NOMO-1 treated with DMSO at 0.1 percent for 48 hours (cell line): ENCODE data around the gene CLMN.
"Not testable (repeated sequence)": the region's sequence is repeated elsewhere in the genome, so short reads cannot be mapped to it uniquely, and the experiment has no call there.

Source experiments
- DNase-seq: peaks from one replicate; lab custom pipeline; 2025; ENCODE audit not compliant: unreplicated experiment; lab: John Stamatoyannopoulos, UW

Gene CLMN

DNA sequence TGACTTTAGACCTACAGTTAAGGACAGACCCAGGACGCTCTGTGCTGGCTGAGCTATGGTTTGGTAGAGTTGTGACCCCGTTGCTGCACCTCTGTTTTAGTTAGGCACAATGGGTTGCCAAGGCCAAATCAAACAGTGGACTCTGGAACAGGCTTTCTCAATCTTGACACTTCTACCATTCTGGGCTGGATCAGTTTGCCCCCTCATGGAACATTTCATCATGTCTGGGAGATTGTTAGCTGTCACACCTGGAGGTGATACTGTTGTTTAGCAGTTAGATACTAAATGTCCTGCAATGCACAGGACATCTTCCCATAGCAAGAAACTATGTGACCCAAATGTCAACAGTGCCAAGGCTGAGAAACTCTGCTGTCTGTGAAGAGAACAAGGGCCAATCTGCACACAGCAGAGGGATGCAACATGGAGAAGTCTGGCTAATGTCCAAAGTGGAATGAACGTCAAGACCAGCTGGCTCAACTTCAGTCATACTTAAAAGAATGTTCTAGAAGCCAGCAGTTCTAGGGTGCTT lies 96.8 kb downstream of the CLMN start:
- no peak for DNase-seq

DNA sequence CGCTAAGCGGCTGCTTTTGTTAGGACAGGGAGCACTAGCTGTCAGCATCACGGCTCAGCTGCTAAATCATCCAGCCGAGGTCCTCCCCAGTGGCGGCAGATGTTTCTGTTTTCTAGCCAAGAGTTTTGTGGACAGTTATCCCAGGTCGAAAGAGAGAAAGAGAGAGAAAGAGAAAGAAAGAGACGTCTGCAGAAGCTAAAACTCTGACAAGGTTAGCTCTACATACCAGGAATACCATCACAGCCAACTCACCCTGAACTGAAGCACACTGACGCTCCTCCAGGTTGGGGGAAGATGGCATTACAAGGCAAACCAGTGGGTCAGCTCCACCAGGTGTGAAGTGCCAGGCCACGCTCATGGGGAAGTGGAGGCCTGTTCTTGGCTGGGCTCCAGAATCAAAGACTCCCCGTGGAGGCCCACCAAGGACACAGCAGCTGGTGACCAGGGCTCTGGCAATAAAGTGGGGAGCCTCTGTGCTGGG lies 97.5 kb downstream of the CLMN start:
- no peak for DNase-seq

DNA sequence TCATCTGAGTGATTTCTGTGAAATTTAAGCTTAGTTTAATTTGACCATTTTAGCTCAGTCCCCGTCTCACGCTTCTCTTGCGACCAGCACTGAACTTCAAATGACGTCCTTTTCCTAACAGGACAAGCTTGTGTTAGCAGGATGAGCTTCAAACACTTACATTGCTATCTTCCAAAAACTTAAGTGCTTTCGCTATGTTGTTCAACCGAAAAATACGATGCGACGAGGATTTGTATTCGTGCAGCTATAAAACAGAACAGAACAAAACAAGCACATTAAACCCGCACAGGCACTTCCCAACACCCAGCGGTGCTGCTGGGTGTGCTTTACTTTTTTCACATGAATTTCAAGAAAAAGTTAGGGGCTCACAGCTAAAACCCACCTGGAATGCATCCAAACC lies 98.2 kb downstream of the CLMN start:
- no peak for DNase-seq

DNA sequence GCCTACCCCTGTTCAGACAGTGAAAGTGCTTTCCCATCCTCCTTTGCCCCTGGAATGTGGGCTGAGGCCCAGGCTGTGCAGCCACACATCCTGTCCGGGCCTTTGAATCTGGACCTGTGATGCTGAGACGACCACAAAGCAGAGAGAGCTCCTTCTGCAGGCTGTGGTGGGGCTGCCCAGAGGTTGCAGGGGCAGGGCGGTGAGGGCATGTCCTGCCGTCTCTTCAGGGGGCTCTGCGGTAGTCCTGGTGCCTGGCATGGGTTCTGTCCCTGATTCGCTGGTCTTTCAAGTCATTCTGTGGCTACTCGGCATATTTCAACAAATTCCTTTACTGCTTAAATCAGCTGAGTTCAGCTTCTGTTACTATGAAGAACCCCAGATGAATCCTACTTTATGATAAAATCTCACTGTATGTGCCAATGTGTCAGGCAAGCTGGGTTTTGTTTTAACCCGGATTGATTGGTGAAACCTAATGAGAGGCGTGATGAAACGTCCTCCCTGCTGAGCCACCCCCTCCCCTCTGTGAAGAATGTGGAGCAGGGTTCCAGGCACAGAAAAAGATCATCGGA lies 99.0 kb downstream of the CLMN start:
- no peak for DNase-seq

DNA sequence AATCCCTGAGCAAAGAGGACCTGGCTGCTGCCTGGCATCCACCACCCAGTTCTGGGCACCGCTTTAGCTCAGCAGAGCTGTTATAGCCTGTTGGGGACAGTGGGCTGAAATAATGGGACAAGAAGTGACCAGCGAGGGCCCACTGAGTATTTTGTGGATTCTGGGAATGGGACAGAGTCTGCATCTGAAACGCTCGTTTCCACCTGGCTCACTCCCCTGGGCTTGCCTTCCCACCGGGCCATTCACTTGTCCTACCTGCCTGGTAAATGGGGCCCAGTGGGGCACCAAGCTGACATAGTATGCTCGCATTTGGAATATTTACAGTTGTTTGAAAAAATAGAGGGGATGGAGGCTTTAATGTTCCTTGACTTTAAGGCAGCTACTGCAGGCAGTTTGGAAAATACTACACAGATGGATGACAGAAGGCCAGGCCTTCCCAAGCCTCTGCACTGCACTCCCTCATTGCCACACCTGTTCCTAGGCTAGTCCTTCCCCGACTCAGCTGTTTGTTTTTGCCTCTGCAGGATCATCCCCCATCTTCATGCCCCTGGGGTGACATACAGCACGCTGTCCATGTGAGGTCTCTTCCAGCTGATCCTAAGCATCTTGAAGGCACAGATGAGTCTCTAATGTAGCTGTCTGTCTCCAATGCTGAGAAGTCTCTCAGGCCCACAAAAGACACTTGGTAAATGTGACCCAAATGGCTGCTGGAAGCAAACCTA lies 101.1 kb downstream of the CLMN start:
- no peak for DNase-seq

DNA sequence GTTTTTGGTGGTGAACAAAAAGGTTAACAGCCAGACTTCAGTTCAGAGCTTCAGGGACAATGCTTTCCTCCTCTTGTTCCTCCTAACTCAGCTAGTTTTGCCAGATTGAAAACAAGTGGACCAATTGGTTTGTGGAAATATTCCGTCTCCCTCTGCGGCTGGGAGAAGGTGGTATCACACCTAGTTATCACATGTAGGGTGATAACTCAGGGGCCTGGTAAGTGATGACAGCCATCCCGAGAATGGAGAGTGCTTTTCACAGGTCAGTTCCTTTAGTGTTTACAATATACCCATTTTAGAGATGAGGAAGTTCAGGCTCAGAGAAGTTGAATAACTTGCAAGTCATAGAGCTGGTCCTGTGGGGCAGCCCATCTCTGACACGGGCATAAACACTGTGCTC lies 101.7 kb downstream of the CLMN start:
- DNase-seq: no peak

DNA sequence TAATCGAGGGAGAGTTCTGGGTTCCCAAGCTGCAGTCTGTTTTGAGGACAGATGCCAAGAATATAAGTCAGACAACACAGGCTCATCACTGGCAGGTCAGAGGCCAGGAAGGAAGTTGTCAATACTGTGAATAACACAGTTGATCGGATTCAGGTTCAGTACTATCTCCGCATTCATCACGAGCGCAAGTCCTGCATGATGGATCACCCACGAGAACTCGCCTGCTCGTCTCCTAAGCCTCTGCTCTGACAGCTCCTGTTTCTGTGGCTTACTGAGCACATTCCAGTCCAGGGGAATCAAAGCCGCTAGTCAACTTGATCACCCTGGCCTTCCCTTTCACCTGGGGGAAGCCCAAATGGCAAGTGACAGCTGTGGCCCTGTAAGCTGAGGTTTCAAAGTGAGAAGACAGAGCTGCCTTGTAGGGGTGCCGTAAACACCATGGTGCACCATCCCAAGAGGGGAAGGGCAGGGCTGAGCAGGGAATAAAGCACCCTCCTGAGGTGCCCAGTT lies 102.3 kb downstream of the CLMN start:
- no peak for DNase-seq

DNA sequence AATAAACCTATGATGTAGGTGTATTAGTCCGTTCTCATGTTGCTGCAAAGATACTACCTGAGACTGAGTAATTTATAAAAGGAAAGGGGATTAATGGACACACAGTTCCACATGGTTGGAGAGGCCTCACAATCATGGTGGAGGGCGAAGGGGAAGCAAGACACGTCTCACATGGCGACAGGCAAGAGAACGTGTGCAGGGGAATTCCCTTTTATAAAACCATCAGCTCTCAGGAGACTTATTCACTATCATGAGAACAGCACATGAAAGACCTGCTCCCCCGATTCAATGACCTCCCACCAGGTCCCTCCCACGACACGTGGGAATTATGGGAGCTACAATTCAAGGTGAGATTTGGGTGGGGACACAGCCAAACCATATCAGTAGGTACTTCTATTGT lies 103.7 kb downstream of the CLMN start:
- no peak for DNase-seq

DNA sequence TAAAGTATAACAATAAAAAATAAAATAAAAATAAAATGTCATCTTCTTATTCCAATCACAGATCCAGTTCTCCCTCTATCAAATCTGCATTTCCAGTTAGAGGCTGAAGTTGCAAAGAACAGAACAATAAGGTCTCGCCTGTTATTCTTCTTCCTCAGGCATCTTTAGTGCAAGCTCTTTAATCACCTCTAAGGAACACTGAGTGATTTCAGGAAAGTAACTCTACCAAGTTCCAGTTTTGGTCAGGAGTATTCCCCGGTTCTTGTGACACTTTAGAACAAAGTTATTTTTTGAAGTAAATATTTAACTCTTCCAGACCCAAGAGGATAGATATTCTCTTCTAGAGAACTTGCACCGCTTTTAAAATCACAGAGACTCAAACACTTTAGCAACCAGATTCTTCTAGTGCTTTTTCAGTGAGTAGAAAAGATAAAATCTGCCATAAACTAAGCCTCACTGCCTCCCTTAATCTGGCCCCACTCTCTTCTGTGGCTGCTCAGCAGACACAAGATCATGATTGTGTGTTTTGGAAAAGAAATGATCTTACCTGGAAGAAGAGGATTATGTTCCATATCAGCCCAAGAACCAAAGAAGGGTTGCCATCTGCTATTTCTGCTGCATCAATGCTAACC lies 104.5 kb downstream of the CLMN start:
- no peak for DNase-seq

DNA sequence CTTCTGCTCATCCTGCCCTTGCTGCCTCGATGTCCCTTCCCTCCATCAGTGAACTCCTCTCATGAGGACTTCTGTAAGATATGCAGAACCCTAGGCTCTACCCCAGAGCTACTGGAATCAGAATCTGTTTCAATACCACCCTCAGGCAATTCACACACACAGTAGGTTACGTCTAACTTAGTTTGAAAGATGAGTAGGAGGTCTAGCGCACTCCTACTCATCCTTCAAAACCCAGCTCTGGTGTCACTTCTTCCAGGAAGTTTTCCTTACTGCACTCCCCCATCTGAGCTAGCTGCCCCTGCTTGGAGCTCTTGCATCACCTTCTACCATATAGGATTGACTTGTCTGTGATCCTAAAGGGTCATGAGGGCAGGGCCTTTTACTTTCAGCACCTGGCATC lies 105.9 kb downstream of the CLMN start:
- DNase-seq: no peak

DNA sequence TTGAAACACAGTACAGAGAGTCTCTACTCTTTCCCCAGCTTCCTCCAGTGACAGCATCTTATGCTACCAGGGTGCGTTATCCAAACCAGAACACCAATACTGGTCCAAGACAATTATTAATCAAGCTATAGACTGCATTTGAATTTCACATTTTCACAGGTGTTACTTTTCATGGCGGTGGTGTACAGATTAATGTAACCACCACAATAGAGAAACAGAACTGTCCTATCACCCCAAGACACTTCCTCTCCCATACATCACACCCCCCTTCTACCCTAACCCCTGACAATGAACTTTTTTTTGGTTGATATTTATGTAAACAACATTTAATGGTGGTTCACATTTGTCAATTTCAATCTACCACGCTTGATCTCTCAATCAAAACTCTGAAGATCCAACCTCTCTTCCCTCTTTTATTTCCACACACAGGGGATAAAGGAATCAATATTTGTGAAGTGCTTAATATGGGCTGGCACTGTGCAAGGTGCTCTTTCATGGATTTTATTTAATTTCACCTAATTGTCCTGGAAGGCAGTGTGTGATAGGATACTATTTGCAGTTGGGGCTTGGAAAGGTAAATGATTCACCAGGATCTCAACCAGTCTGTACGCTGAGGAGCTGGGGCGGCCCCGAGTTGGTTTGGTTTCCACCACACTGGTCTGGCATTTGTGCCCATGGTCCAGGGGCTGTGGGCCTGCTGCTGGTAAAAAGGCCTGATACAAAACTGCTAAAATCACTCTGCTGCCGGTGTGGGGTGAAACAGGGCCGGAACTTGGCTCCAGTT lies 107.8 kb downstream of the CLMN start:
- DNase-seq: no peak

DNA sequence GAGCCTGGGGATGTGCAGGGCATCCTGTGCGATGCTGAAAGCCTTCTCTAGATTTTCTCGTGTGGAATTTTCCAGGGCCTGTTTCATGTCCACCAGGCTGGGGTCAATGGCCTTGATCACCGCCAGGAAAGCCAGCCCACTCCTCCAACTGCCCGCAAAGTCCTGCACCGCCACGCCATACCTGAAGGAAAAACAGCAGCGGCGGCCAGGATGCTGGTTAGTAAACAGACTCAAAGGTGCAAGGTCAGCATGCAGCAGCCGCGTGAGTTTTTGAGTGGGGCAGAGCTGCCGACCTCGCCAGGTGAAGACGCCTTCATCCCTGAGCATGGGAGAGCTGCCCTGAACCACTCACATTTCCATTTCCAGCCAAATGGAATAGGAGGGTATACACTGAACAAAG lies 109.0 kb downstream of the CLMN start:
- no peak for DNase-seq

DNA sequence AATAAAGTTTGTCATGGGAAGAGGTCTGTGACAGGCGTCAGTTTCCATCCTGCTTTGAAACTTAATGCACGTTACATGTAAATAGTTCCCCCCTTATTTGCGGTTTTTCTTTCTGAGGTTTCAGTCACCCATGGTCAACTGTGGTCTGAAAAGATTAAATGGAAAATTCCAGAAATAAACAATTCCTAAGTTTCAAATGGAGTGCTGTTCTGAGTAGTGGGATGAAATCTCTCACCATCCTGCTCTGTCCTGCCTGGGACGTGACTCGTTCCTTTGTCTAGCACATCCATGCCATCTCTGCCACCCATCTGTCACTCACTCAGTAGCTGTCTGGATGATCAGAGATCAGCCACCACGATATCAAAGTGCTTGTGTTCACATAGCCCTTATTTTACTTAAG lies 111.1 kb downstream of the CLMN start:
- DNase-seq: no peak

DNA sequence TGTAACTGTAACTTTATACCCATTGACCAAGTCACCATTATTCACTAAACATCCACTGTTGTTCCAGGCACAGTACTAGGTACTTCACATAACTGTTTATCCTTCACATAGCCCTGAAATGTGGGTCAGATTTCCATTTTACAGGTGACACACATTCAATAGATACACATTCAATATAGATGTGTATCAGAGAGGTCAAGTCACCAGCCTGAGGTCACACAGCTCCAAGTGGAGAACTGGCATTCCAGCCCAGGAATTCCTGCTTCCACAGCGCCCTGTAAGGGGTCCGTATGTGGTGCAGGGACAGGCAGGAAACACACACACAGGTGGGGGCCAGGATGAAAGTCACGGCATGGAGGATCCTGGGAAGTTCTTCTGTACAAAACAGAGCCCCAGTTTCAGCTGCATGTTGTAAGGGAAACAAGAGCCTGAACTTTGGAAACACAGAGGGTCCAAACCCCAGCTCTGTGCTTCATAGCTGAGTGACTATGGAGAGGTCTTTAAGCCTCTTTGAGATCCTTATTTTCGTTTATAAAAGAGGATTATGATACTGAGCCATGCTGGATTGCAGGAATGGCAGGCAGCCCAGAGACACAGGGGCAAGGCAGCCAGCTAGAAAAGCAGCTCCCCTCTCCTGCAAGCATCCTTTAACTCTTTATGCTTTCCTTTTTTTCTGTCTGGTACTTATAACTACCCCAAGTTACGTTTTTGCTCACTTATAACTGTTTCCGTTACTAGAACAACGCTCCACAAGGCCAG lies 112.1 kb downstream of the CLMN start:
- no peak for DNase-seq

DNA sequence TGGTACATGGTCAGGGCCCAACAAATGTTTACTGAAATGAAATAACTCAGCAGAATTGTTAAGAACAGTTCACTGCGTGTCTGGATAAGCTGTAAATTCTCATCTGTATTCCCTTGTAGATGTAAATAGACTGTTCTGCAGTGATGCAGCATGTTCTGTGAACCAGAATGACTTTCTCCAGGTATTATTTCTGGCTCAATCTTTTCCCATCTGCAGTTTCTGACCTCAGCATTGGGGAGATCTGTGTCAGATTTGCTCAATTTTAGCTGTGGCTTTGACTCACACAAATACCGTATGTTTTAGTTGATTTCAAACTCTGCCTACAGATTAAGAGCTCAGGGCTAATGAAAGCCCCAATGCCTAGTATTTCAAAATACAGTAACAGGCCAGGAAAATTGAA lies 113.2 kb downstream of the CLMN start:
- no peak for DNase-seq

DNA sequence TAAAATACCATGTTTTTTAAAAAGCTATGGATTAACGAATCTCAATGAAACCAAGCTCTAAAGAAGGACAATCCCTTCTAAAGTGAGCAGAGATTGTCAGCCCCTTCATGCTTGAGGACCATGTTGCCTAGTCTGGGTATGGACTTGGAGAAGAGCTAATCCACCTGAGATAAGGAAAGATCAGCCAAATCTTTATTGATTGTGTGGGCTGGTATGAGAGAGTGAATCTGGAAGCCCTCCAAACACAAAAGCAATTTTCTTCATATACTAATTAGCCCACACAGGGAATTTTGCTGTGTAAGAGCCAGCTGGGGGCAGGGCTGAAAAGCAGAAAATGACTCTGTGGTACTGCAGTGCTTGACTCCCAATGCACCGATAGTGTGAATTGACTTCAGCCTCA lies 115.0 kb downstream of the CLMN start:
- DNase-seq: no peak

DNA sequence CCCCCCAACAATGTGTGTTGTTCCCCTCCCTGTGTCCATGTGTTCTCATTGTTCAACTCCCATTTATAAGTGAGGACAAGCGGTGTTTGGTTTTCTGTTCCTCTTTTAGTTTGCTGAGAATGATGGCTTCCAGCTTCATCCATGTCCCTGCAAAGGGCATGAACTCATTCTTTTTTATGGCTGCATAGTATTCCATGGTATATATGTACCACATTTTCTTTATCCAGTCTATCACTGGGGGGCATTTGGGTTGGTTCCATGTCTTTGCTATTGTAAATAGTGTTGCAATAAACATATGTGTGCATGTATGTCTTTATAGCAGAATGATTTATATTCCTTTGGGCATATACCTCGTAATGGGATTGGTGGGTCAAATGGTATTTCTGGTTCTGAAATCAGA lies 118.0 kb downstream of the CLMN start:
- DNase-seq: not testable (repeated sequence)

DNA sequence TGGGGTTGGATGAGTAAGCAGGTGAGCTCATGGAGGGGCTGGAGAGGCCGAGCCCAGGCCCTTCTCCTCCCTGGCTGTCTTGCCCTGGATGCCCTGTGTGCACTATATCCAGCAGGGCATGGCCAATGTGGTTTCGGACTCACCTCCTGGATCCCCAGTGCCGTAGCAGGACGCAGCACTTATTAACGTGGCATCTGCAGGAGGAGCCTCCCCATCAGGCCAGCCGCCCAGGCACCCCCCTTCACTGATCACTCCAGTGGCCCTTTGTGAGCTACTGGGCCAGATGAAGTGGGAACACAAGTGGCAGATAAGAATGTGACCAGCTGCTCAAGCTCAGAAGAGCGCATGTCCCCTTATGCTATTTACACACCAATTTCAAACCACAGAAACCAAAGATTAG lies 119.3 kb downstream of the CLMN start:
- DNase-seq: no peak

DNA sequence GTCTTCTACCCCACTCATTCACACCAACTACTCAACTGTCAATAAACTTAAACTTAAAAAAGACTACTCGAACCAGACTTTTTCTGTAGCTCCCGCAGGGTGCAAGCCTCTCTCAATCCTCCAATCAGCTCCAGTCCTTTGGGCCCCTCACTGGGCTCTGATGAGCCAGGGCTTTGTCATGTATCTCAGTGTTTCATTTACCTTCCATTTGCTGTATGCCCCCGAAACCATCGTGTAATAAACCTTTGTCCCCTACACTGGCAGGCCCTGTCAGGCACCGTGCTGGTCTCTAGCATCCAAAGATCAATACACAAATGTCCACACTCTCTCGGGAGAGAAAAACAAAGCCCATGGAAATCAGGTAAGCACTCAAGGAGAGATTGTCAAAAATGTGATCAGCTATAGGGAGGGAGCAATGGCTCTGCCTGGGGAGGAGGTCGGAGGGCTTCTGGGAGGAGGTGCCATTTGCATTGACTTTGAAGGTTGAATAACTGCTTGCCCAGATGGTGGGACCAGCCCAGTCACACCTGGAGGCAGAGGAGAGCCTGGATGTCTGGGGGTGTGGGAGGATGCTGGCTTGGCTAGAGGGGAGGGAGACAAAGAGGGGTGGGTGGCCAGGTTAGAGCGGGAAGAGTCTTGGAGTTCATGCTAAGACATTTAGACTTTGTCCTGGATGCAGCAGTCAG lies 120.3 kb downstream of the CLMN start:
- no peak for DNase-seq

DNA sequence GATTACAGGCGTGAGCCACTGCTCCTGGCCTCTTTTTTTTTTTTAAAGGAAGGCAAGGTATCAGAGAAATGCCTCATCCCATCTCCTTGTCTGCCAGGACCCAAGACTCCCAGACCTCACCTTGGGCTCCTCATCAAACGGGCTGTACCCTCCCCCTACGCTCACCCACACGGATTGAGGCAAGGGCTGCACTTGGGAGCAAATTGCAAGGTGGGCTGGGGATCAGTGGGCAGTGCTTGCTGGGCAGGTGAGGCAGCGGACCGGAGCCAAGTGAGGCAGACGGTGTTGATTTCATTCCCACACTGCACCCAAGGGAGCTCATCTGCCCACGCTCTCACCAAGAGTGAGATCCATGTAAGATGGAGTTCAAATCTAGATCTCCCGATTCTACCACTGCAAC lies 121.4 kb downstream of the CLMN start:
- DNase-seq: no peak
